CD4-positive, alpha-beta memory T cell (primary cell): Measurements from ENCODE around the gene DAO. TPM values are rescaled to one million over a fixed set of nuclear protein-coding genes. Genes with fewer than 3 reads are reported as not detected.

Source experiments
- CTCF ChIA-PET: fragments of 350-600 bp; sonication (Branson Sonifier 250); formaldehyde crosslinking; loops from one replicate; lab custom pipeline; 2021; ENCODE audit warnings: inconsistent platforms; ENCODE audit not compliant: partially characterized antibody; lab: Charles Lee
- POLR2A ChIA-PET: fragments of 350-600 bp; sonication (Branson Sonifier 250); formaldehyde crosslinking; loops from one replicate; lab custom pipeline; 2021; ENCODE audit not compliant: partially characterized antibody; lab: Charles Lee
- DNase-seq, 5 donors: peaks; one replicate each; pipeline versions ENCODE4 v3.0.0 to v3.0.0-alpha.2; 2020 to 2022; ENCODE audit warnings: mixed read lengths in 1 of 5
- H3K27ac ChIP-seq: one replicate; pipeline ENCODE4 v1.7.0; 2013; ENCODE audit warnings: low read depth, low read length
- H3K27me3 ChIP-seq: 2 replicates; pipeline ENCODE4 v1.7.0; 2013; ENCODE audit warnings: mild to moderate bottlenecking, low read length, moderate library complexity; ENCODE audit not compliant: insufficient read depth
- H3K36me3 ChIP-seq: 2 replicates; pipeline ENCODE4 v1.7.0; 2013; ENCODE audit warnings: mild to moderate bottlenecking, low read length, moderate library complexity; ENCODE audit not compliant: insufficient read depth
- H3K4me1 ChIP-seq: 2 replicates; pipeline ENCODE4 v1.7.0; 2013; ENCODE audit warnings: mild to moderate bottlenecking, low read length, moderate library complexity; ENCODE audit not compliant: insufficient read depth
- H3K4me3 ChIP-seq, 2 donors: one replicate each; pipeline ENCODE4 v1.7.0; 2013; ENCODE audit warnings: low read length in 2 of 2, mild to moderate bottlenecking in 1 of 2
- H3K9me3 ChIP-seq, 2 donors: one replicate each; pipeline ENCODE4 v1.7.0; 2013; ENCODE audit warnings: low read length in 2 of 2, control low read depth in 1 of 2; ENCODE audit not compliant: control insufficient read depth in 1 of 2
- H3K27ac Mint-ChIP-seq, 7 donors: one replicate each; pipeline ENCODE4 v1.8.0; 2020 to 2021; ENCODE audit warnings: mixed read lengths in 7 of 7, mild to moderate bottlenecking in 6 of 7, inconsistent platforms in 3 of 7, moderate library complexity in 3 of 7
- H3K27me3 Mint-ChIP-seq, 2 donors: one replicate each; pipeline ENCODE4 v1.8.0; 2020 to 2021; ENCODE audit warnings: mixed read lengths in 2 of 2
- H3K36me3 Mint-ChIP-seq, 2 donors: one replicate each; pipeline ENCODE4 v1.8.0; 2020 to 2021; ENCODE audit warnings: mixed read lengths in 2 of 2, inconsistent platforms in 1 of 2, mild to moderate bottlenecking in 1 of 2
- H3K4me1 Mint-ChIP-seq, 4 donors: one replicate each; pipeline ENCODE4 v1.8.0; 2020 to 2021; ENCODE audit warnings: mixed read lengths in 4 of 4, mild to moderate bottlenecking in 1 of 4
- H3K4me3 Mint-ChIP-seq, 8 donors: one replicate each; pipeline ENCODE4 v1.8.0; 2020 to 2021; ENCODE audit warnings: mixed read lengths in 8 of 8, mild to moderate bottlenecking in 7 of 8, moderate library complexity in 6 of 8, inconsistent platforms in 3 of 8
- H3K9me3 Mint-ChIP-seq, 8 donors: one replicate each; pipeline ENCODE4 v1.8.0; 2020 to 2021; ENCODE audit warnings: mixed read lengths in 8 of 8, mild to moderate bottlenecking in 5 of 8, inconsistent platforms in 3 of 8, moderate library complexity in 1 of 8
- intact Hi-C: fragments of 100-400 bp; cut with micrococcal nuclease; formaldehyde crosslinking; loops from one replicate; pipeline ENCODE4 v1.15.1; 2023
- polyA plus RNA-seq, 2 donors: library from polyadenylated mRNA; unstranded; fragments of 300-500 nt; fragmentation: Illumina TruSeq; gene quantifications; one replicate each; pipeline ENCODE4 v1.2.3, GENCODE V29; 2021
- total RNA-seq, 2 experiments: library from RNA; stranded (reverse); gene quantifications; one replicate each; pipeline ENCODE4 v1.2.3, GENCODE V29; 2021

Gene DAO
- total and polyA plus RNA-seq, 4 experiments from 2014 or later: not detected

DNA sequence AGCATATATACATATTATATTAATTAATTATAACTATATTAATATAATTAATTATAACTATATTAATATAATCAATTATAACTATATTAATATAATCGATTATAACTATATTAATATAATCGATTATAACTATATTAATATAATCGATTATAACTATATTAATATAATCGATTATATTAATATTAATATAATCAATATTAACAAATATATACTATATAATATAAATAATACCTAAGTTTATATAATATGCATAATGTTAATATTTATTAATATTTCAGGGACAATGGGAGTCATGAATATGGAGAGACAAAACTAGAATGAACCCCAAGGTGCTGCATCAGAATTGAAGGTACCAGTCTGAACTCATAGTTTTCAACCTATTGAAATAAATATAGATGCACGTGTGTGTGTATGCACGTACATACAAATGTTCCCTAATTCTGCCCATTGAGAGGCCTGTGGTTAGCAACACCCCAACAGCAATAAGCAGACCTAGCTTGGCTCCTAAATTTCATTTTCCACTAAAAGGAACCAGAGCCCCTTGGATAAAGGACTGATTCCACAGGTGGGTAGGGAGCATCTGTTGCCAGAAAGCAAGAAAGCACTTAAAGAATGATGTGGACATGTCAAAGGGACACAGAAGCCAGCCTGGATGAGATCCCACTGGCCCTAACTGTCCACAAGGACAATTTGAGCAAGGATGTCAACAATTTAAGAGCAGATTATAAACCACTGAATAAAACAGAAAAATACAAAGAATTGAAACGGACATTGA is 43.8 kb upstream of the DAO start:
- peaks cover 31% of the 10 kb centered on the region for H3K4me1 ChIP-seq
- ChIA-PET POLR2A (no interaction called here), CTCF (interaction anchor here (1.0 to 1.9 kb wide), 2 partner anchors 114 to 1160 kb away, joined by 4 to 5 read pairs; no protein-coding TSS in a partner anchor)
- no peak overlapping the region for H3K4me3 Mint-ChIP-seq
- no peak overlapping the region for H3K27ac ChIP-seq
- H3K27me3 ChIP-seq: no peaks in the 10 kb centered on the region
- no peak for DNase-seq
- no peaks in the 10 kb centered on the region for H3K9me3 ChIP-seq
- H3K27me3 Mint-ChIP-seq: no peaks in the 10 kb centered on the region
- intact Hi-C loops: no loop called here
- no peak overlapping the region for H3K4me3 ChIP-seq
- H3K4me1 Mint-ChIP-seq: peaks cover 20 to 46% (median 36%) of the 10 kb centered on the region in 4 donors
- H3K27ac Mint-ChIP-seq: peak overlapping the region in 4 of 7 donors; percentile 41 to 46 (median 44)
- H3K36me3 ChIP-seq: peaks cover 12% of the 10 kb centered on the region
- no peaks in the 10 kb centered on the region for H3K9me3 Mint-ChIP-seq
- peaks cover 10 to 18% of the 10 kb centered on the region in 2 donors for H3K36me3 Mint-ChIP-seq

DNA sequence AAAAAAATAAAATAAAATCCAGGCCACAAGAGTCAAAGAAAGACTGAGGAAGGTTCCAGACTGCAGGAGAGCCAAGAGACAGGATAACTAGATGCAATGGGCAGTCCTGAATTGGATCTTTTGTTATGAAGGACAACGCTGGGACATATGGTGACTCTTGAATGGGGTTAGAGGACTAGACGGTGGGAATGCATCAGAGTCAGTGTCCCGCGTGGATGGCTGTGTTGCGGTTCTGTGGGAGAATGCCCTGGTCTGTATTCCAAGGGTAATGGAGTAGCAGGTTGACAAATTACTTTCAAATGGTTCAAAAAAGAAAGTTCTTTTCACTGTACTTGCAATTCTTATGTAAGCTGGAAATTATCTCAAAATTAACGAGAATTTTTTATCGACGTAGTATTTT is 42.7 kb upstream of the DAO start:
- Histone ChIP-seq H3K27me3 (no peaks in the 10 kb centered on the region), H3K4me3 (no peak overlapping the region), H3K4me1 (peaks cover 31% of the 10 kb centered on the region), H3K9me3 (no peaks in the 10 kb centered on the region), H3K27ac (no peak overlapping the region), H3K36me3 (peaks cover 9% of the 10 kb centered on the region)
- POLR2A ChIA-PET: interaction anchor here (0.6 to 3.8 kb wide), 5 partner anchors 21 to 218 kb away, joined by 3 to 41 read pairs (median 4); partner anchors contain the start of genes SELPLG and SSH1
- Mint-ChIP-seq H3K36me3 (peaks cover 7 to 13% of the 10 kb centered on the region in 2 donors), H3K9me3 (no peaks in the 10 kb centered on the region), H3K4me1 (peaks cover 20 to 46% (median 34%) of the 10 kb centered on the region in 4 donors), H3K4me3 (peak overlapping the region in 3 of 8 donors; percentile 48 to 57 (median 52)), H3K27me3 (no peaks in the 10 kb centered on the region), H3K27ac (peak overlapping the region; percentile 3 to 91 (median 88))
- no peak for DNase-seq
- CTCF ChIA-PET: interaction anchor here (1.3 to 2.2 kb wide), 4 partner anchors 113 to 257 kb away, joined by 3 to 8 read pairs (median 4); no protein-coding TSS in a partner anchor
- intact Hi-C loops: no loop called here

DNA sequence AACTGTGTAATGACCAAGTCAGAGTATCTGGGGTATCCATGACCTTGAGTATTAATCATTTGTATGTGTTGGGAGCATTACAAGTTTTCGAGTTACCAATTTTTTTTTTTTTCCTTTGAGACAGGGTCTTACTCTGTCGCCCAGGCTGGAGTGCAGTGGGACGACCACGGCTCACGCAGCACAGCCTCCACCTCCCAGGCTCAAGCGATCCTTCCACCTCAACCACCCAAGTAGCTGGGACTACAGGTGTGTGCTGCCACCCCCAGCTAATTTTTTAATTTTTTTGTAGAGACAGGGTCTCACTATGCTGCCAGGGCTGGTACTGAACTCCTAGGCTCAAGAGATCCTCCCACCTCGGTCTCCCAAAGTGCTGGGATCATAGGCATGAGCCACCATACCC is 42.2 kb upstream of the DAO start:
- peak overlapping the region in 3 of 8 donors; percentile 44 to 83 (median 74) for H3K4me3 Mint-ChIP-seq
- H3K9me3 ChIP-seq: no peaks in the 10 kb centered on the region
- H3K4me1 Mint-ChIP-seq: peaks cover 20 to 46% (median 33%) of the 10 kb centered on the region in 4 donors
- no peaks in the 10 kb centered on the region for H3K9me3 Mint-ChIP-seq
- H3K27me3 Mint-ChIP-seq: no peaks in the 10 kb centered on the region
- H3K27ac ChIP-seq: peak overlapping the region; percentile 42
- H3K4me1 ChIP-seq: peaks cover 31% of the 10 kb centered on the region
- H3K36me3 Mint-ChIP-seq: peaks cover 8 to 13% of the 10 kb centered on the region in 2 donors
- CTCF ChIA-PET: interaction anchor here (1.3 to 2.2 kb wide), 5 partner anchors 20 to 256 kb away, joined by 3 to 8 read pairs (median 5); partner anchors contain the start of gene SSH1
- peak overlapping the region; percentile 61 to 96 (median 90) for H3K27ac Mint-ChIP-seq
- intact Hi-C loops: loop anchor here (1.0 kb wide), 1 partner anchor 20 kb away; the partner anchor contains the start of gene SSH1
- H3K27me3 ChIP-seq: no peaks in the 10 kb centered on the region
- H3K4me3 ChIP-seq: no peak overlapping the region
- peaks cover 9% of the 10 kb centered on the region for H3K36me3 ChIP-seq
- no peak for DNase-seq
- POLR2A ChIA-PET: interaction anchor here (0.6 to 3.8 kb wide), 10 partner anchors 10 to 220 kb away, joined by 3 to 41 read pairs (median 3); partner anchors contain the start of genes SELPLG and SSH1

DNA sequence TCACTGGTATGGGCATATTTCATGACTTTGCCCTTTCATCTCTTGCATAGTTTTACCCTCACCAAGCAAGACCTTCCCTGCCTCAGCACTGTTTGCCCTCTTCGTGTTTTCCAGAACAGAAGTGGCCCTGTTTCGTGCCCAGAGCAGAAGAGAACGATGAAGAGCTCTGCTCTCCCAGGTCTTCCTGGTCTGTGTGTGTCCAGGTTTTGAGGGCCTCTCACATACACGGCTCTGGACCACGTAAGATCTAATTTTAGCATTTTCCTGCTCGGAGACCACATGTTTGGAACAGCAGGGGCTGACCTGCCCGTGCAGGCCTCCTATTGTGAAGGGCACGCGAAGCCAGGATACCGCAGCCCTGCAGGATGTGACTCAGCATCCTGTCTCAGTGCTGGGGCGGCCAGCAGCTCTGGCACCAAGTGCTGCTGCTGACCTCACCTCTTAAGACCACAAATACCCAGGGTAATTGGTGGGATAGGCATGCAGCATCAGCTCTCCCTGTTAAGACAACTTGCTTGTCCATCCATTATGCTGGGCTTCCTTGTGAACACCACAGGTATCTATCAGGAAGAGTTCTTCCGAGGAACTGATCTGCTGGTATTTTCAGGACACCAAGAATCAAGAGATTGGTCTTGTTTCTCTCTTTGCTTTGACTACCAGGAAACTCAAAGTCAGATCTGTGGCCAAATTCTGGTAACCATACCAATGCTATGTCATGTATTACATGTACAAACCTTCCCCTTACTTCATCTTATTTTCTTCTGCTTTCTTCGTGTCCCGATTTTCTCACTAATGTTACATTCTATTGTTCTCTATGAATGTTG is 41.5 kb upstream of the DAO start:
- intact Hi-C loops: loop anchor here (1.0 kb wide), 1 partner anchor 19 kb away; the partner anchor contains the start of gene SSH1
- no peaks in the 10 kb centered on the region for H3K27me3 Mint-ChIP-seq
- peak overlapping the region in 7 of 8 donors; percentile 67 to 89 (median 78) for H3K4me3 Mint-ChIP-seq
- Histone ChIP-seq H3K9me3 (no peaks in the 10 kb centered on the region), H3K27ac (peak overlapping the region; percentile 42), H3K27me3 (no peaks in the 10 kb centered on the region), H3K4me3 (no peak overlapping the region), H3K4me1 (peaks cover 31% of the 10 kb centered on the region), H3K36me3 (peaks cover 9% of the 10 kb centered on the region)
- H3K36me3 Mint-ChIP-seq: peaks cover 11 to 13% of the 10 kb centered on the region in 2 donors
- peaks cover 20 to 46% (median 33%) of the 10 kb centered on the region in 4 donors for H3K4me1 Mint-ChIP-seq
- H3K9me3 Mint-ChIP-seq: no peaks in the 10 kb centered on the region
- ChIA-PET POLR2A (interaction anchor here (0.6 to 3.8 kb wide), 15 partner anchors 10 to 326 kb away, joined by 3 to 41 read pairs (median 3); partner anchors contain the start of genes SART3, SELPLG and SSH1), CTCF (interaction anchor here (1.0 to 2.2 kb wide), 5 partner anchors 19 to 256 kb away, joined by 3 to 8 read pairs (median 3); partner anchors contain the start of gene SSH1)
- H3K27ac Mint-ChIP-seq: peak overlapping the region; percentile 61 to 96 (median 90)
- DNase-seq: peak; percentile 26 to 78 (median 38)

DNA sequence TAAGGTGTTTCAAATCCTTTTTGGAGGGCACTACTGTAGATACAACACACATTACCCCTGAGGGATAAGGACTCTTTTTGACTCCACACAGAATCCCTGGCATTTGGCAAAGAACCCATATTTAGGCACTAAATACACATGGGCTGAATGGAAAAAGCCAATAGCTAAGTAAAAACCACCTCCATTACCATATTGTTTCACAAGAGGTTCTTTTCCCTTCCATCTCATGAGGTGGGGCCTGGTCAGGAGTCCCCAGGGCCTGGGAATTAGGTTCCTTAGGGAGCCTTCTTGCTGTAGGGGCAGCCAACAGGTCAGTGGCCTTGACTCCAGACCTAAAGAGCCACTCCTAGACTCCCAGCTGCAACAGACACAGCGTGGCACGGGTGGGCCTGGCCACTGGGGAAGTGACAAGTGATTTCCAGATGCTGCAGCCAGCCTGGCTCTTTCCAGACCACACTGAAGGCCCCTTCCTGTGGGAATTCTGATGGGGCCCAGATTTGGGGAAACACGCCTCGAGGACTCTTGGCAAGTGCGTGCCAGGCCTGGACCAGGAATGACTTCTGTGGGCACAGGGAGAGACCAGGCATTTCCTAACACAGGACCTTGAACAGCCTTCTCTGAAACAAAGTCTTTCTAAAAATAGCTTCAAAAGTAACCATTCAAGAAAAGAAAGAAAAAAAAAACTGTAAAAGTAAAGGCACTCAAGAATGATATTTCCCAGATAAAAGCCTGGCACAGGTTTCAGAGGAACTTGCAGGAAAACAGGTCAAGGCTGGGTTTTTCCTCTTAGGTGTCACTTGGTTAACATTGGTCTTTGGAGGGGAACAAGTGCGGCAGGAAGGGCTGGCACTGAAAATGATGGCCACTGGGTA is 40.6 kb upstream of the DAO start:
- Mint-ChIP-seq H3K4me3 (peak overlapping the region in 6 of 8 donors; percentile 73 to 89 (median 78)), H3K27ac (peak overlapping the region; percentile 61 to 95 (median 90)), H3K9me3 (no peaks in the 10 kb centered on the region), H3K36me3 (peaks cover 5 to 14% of the 10 kb centered on the region in 2 donors), H3K27me3 (no peaks in the 10 kb centered on the region), H3K4me1 (peaks cover 20 to 47% (median 36%) of the 10 kb centered on the region in 4 donors)
- CTCF ChIA-PET: interaction anchor here (1.0 kb wide), 2 partner anchors 45 to 174 kb away, joined by 3 read pairs; no protein-coding TSS in a partner anchor
- no peak for DNase-seq
- no peaks in the 10 kb centered on the region for H3K27me3 ChIP-seq
- peaks cover 7% of the 10 kb centered on the region for H3K36me3 ChIP-seq
- intact Hi-C loops: no loop called here
- no peaks in the 10 kb centered on the region for H3K9me3 ChIP-seq
- H3K4me3 ChIP-seq: no peak overlapping the region
- H3K27ac ChIP-seq: peak overlapping the region; percentile 42
- H3K4me1 ChIP-seq: peaks cover 31% of the 10 kb centered on the region
- POLR2A ChIA-PET: interaction anchor here (0.6 to 3.8 kb wide), 9 partner anchors 13 to 327 kb away, joined by 3 to 41 read pairs (median 3); partner anchors contain the start of genes SART3, SELPLG and SSH1

DNA sequence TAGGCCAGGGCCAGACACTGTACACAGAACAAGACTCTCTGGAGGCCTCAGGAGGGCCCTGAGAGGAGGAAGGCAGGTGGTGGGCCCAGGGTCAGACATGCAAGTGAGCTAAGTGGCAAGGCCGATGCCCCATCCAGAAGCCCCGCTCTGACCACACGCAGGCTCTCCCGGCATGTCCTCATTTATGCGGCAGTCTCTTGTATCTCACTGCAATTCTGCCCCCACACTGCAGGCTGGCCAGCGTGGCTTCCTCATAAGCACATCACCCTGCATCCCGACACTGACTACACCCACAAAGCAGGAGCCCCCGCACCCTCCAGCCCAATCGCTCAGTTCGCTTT is 40.0 kb upstream of the DAO start:
- Mint-ChIP-seq H3K9me3 (no peaks in the 10 kb centered on the region), H3K36me3 (peaks cover 4 to 14% of the 10 kb centered on the region in 2 donors), H3K27me3 (no peaks in the 10 kb centered on the region), H3K4me1 (peaks cover 20 to 47% (median 36%) of the 10 kb centered on the region in 4 donors), H3K4me3 (no peak overlapping the region), H3K27ac (peak overlapping the region in 6 of 7 donors; percentile 22 to 81 (median 46))
- no peaks in the 10 kb centered on the region for H3K27me3 ChIP-seq
- peak overlapping the region; percentile 42 for H3K27ac ChIP-seq
- peaks cover 31% of the 10 kb centered on the region for H3K4me1 ChIP-seq
- ChIA-PET CTCF (interaction anchor here (1.0 kb wide), 1 partner anchor 44 kb away, joined by 3 read pairs; no protein-coding TSS in a partner anchor), POLR2A (interaction anchor here (1.4 to 3.8 kb wide), 2 partner anchors 18 to 214 kb away, joined by 3 to 41 read pairs; partner anchors contain the start of gene SSH1)
- peaks cover 1% of the 10 kb centered on the region for H3K36me3 ChIP-seq
- H3K9me3 ChIP-seq: no peaks in the 10 kb centered on the region
- no peak overlapping the region for H3K4me3 ChIP-seq
- intact Hi-C loops: no loop called here
- no peak for DNase-seq
